ENCODE data around the gene NCK2. TPM values are rescaled to one million over a fixed set of nuclear protein-coding genes. Genes with fewer than 3 reads are reported as not detected.
A peak's percentile ranks its signal among the peaks of the same experiment; 100 is the strongest.

Gene NCK2
- total RNA-seq, 1 experiment from 2014 or later = 49.2 TPM

GRCh38 chr2:105870858-105871257, 126.1 kb downstream of the NCK2 start:
- Histone ChIP-seq H3K79me2 (ENCODE audit: insufficient read depth, low read length) (peaks cover 2% of the 10 kb centered on the region; the same call in 1 of the 2 replicates), H2BK12ac (ENCODE audit: insufficient read length, low read depth, low read length) (no peak overlapping the region), H4K8ac (replicated peaks; ENCODE audit: insufficient read length, low read depth, low read length) (no peak overlapping the region), H2AFZ (ENCODE audit: low read length) (no peak overlapping the region), H4K91ac (ENCODE audit: insufficient read length, low read depth, low read length) (no peak overlapping the region), H2BK5ac (ENCODE audit: insufficient read length, low read length) (no peak overlapping the region), H3K18ac (ENCODE audit: insufficient read length, low read depth, low read length) (no peak overlapping the region), H3T11ph (ENCODE audit: low read length) (no peak overlapping the region), H3K27me3 (ENCODE audit: insufficient read depth, low read length) (no peaks in the 10 kb centered on the region), H3K14ac (ENCODE audit: insufficient read depth, low read length) (no peak overlapping the region), H2BK15ac (ENCODE audit: low read depth, low read length) (no peak overlapping the region), H4K20me1 (ENCODE audit: control insufficient read depth, insufficient read depth, insufficient read length) (no peaks in the 10 kb centered on the region), H3K9ac (ENCODE audit: extremely low read depth, insufficient read length, low read length) (no peak overlapping the region), H2BK120ac (ENCODE audit: low read depth, low read length, poor library complexity, severe bottlenecking) (no peak overlapping the region), H3K4me2 (ENCODE audit: insufficient read depth, insufficient read length, low read length) (no peak overlapping the region), H3K23ac (ENCODE audit: insufficient read length, low read depth, low read length) (no peak overlapping the region), H3K4me1 (ENCODE audit: insufficient read depth, low read length) (no peaks in the 10 kb centered on the region), H3K23me2 (ENCODE audit: insufficient read length, low read depth, low read length, poor library complexity, severe bottlenecking) (no peaks in the 10 kb centered on the region), H3K27ac (ENCODE audit: insufficient read length, low read depth, low read length) (no peak overlapping the region), H3K4ac (ENCODE audit: low read depth, low read length) (no peak overlapping the region), H3K9me3 (ENCODE audit: control insufficient read depth, low read depth, low read length) (no peaks in the 10 kb centered on the region), H3K79me1 (ENCODE audit: insufficient read depth, low read depth, low read length, poor library complexity, severe bottlenecking) (peaks cover 3% of the 10 kb centered on the region), H2BK20ac (ENCODE audit: low read depth, low read length, poor library complexity, severe bottlenecking) (no peak overlapping the region), H2AK5ac (ENCODE audit: insufficient read length, low read length) (no peak overlapping the region), H3K56ac (ENCODE audit: insufficient read length, low read depth, low read length) (no peak overlapping the region), H4K5ac (ENCODE audit: insufficient read length, low read depth, low read length) (no peak overlapping the region)
- Mint-ChIP-seq H3K27me3 (ENCODE audit: low read depth) (no peaks in the 10 kb centered on the region; the same call in 1 of the 2 replicates), H3K4me1 (peaks cover 16 to 39% of the 10 kb centered on the region in 2 experiments), H3K36me3 (ENCODE audit: insufficient read depth in 1 of 3, low read depth in 3 of 3) (peaks cover 0 to 10% (median 2%) of the 10 kb centered on the region in 3 experiments; a peak in 3 of 7 replicates), H3K27ac (peak overlapping the region in 1 of 3 experiments; percentile 68; a peak in 3 of 7 replicates), H3K9me3 (no peaks in the 10 kb centered on the region; a peak in 1 of 5 replicates), H3K4me3 (no peak overlapping the region)
- no peak for DNase-seq
- no peak for TF ChIP-seq CTCF (conservative IDR thresholded peaks at IDR 0.05)
- WGBS (ENCODE audit: extremely low coverage, insufficient read length, low lambda C conversion rate) = no CpG with 5 or more reads among the region's 11 CpGs
